Endothelial cell of umbilical vein (primary cell): ENCODE data around the gene LYRM1. TPM values are rescaled to one million over a fixed set of nuclear protein-coding genes. Genes with fewer than 3 reads are reported as not detected.

Experiments
- BruUV-seq: library from RNA; stranded (reverse); fragments of 400-500 nt; replicated peaks from 2 replicates; lab custom pipeline; 2021; lab: Mats Ljungman, UMichigan
- CTCF ChIA-PET: fragments of 300-600, 350-600 bp; sonication (Branson Sonifier 250); formaldehyde crosslinking; loops from one replicate; lab custom pipeline; 2021; ENCODE audit warnings: antibody characterized with exemption, inconsistent platforms; lab: Charles Lee
- POLR2A ChIA-PET: fragments of 300-600, 350-600 bp; sonication (Branson Sonifier 250); formaldehyde crosslinking; loops from one replicate; lab custom pipeline; 2021; ENCODE audit warnings: antibody characterized with exemption, inconsistent platforms; lab: Charles Lee
- DNase-seq: peaks from one replicate; pipeline ENCODE4 v3.0.0-alpha.2; 2011; ENCODE audit warnings: low read depth, low spot score
- FAIRE-seq: peaks from 2 replicates; lab custom pipeline; 2011; peaks lifted over from hg19 to GRCh38; lab: Jason Lieb, UNC
- H2AFZ ChIP-seq: 2 replicates; pipeline ENCODE4 v1.6.0; 2012; ENCODE audit warnings: low read depth, low read length, control low read depth, inconsistent platforms
- H3K27ac ChIP-seq: 2 replicates; pipeline ENCODE4 v1.5.1; 2011; ENCODE audit warnings: low read depth, mild to moderate bottlenecking, control low read depth, low read length, moderate library complexity; ENCODE audit not compliant: insufficient read depth
- H3K27me3 ChIP-seq, 2 experiments: 2 replicates each; pipeline versions ENCODE4 v1.6.0 to v1.6.1; 2011; ENCODE audit warnings: low read length in 2 of 2, mixed read lengths in 1 of 2; ENCODE audit not compliant: control insufficient read depth in 2 of 2, insufficient read depth in 2 of 2
- H3K36me3 ChIP-seq, 2 experiments: 2 replicates in 1 of 2; 3 replicates in 1 of 2; pipeline ENCODE4 v1.5.1; 2011; ENCODE audit warnings: low read length in 2 of 2, mild to moderate bottlenecking in 1 of 2, moderate library complexity in 1 of 2; ENCODE audit not compliant: control insufficient read depth in 2 of 2, insufficient read depth in 2 of 2; ENCODE audit errors: extremely low read depth in 1 of 2
- H3K4me1 ChIP-seq: 3 replicates; pipeline ENCODE4 v1.5.1; 2011; ENCODE audit warnings: mild to moderate bottlenecking, low read length; ENCODE audit not compliant: control insufficient read depth, insufficient read depth; ENCODE audit errors: extremely low read depth
- H3K4me2 ChIP-seq: 2 replicates; pipeline ENCODE4 v1.6.1; 2011; ENCODE audit warnings: low read length, control low read depth, mixed read lengths; ENCODE audit not compliant: insufficient read depth
- H3K4me3 ChIP-seq, 3 experiments: fragments of 200-600 bp in 1 of 3; sonication (generic), shearing (Covaris generic) in 1 of 3; replicated peaks in 1 of 3; 2 replicates each; pipeline ENCODE4 v1.5.1; 2011 to 2016; ENCODE audit warnings: control low read depth in 3 of 3, low read length in 3 of 3, mild to moderate bottlenecking in 2 of 3, inconsistent platforms in 1 of 3, low read depth in 1 of 3, moderate library complexity in 1 of 3; ENCODE audit not compliant: insufficient read depth in 1 of 3
- H3K79me2 ChIP-seq: 2 replicates; pipeline ENCODE4 v1.6.0; 2012; ENCODE audit warnings: low read length, inconsistent platforms; ENCODE audit not compliant: control insufficient read depth, insufficient read depth
- H3K9ac ChIP-seq: replicated peaks from 2 replicates; pipeline ENCODE3; 2011; ENCODE audit warnings: low read length, control low read depth; ENCODE audit not compliant: insufficient read depth; ENCODE audit errors: extremely low read depth
- H3K9me1 ChIP-seq: replicated peaks from 3 replicates; pipeline ENCODE4 v1.6.0; 2011; ENCODE audit warnings: mild to moderate bottlenecking, low read length; ENCODE audit not compliant: control insufficient read depth, insufficient read depth; ENCODE audit errors: extremely low read depth
- H3K9me3 ChIP-seq: replicated peaks from 2 replicates; pipeline ENCODE4 v1.5.1; 2012; ENCODE audit warnings: low read length, inconsistent platforms; ENCODE audit not compliant: control insufficient read depth, insufficient read depth
- H4K20me1 ChIP-seq: replicated peaks from 2 replicates; pipeline ENCODE3; 2011; ENCODE audit warnings: mild to moderate bottlenecking, low read length; ENCODE audit not compliant: control insufficient read depth, insufficient read depth; ENCODE audit errors: extremely low read depth
- FOS ChIP-seq: IDR thresholded peaks from 2 replicates; pipeline ENCODE4 v1.6.1; 2011; ENCODE audit warnings: mild to moderate bottlenecking, low read length, moderate library complexity, borderline replicate concordance; ENCODE audit not compliant: insufficient read depth
- GATA2 ChIP-seq: IDR thresholded peaks from 2 replicates; pipeline ENCODE4 v1.7.0; 2011; ENCODE audit warnings: low read depth, mild to moderate bottlenecking, moderate library complexity, mixed read lengths, low read length; ENCODE audit not compliant: insufficient read length, insufficient read depth
- MYC ChIP-seq: IDR thresholded peaks from one replicate; pipeline ENCODE4 v1.6.1; 2011; ENCODE audit warnings: mild to moderate bottlenecking, low read depth, low read length
- POLR2AphosphoS5 ChIP-seq: IDR thresholded peaks from 2 replicates; pipeline ENCODE4 v1.6.1; 2012; ENCODE audit warnings: low read depth, mild to moderate bottlenecking, control low read depth, low read length, moderate library complexity; ENCODE audit not compliant: insufficient read depth
- dilution Hi-C: fragments of 300-500 bp; cut with MboI; formaldehyde crosslinking; loops from one replicate; pipeline ENCODE4 v1.15.0; 2019; ENCODE audit warnings: low sequenced_read_pairs; ENCODE audit not compliant: extremely low pct_ligation_motif_present
- intact Hi-C: fragments of 100-400 bp; cut with micrococcal nuclease; formaldehyde crosslinking; loops from one replicate; pipeline ENCODE4 v1.10.0; 2022
- polyA plus RNA-seq, 4 experiments: library from polyadenylated mRNA; depleted of rRNA in 3 of 4; stranded (reverse) in 3 of 4; unstranded in 1 of 4; fragments of >200 nt; gene quantifications; 2 replicates each; pipeline versions ENCODE4 v1.2.1 to v1.2.3, GENCODE V29; 2011 to 2012; ENCODE audit warnings: missing spikeins in 1 of 4
- total RNA-seq: library from RNA; stranded (reverse); gene quantifications from 2 replicates; pipeline ENCODE4 v1.2.3, GENCODE V29; 2021
- TF ChIP-seq, protein P1 (sequence below), 2 donors: IDR thresholded peaks; 1 replicate in 1 of 2; 2 replicates in 1 of 2; pipeline ENCODE4 v1.5.1; 2011; ENCODE audit warnings: low read length in 2 of 2, mild to moderate bottlenecking in 2 of 2, moderate library complexity in 2 of 2, control low read depth in 1 of 2, inconsistent platforms in 1 of 2, low read depth in 1 of 2; ENCODE audit not compliant: insufficient read depth in 1 of 2; ENCODE audit errors: extremely low read depth in 1 of 2
- TF ChIP-seq, protein P2 (sequence below): IDR thresholded peaks from 2 replicates; pipeline ENCODE4 v1.6.1; 2011; ENCODE audit not compliant: insufficient read depth, insufficient read length

LYRM1 gene
- total and polyA plus RNA-seq, 2 donors (not counting 3 experiments of a cell fraction or from before 2014, with no cell fraction given): 20.4 to 28.4 TPM

DNA sequence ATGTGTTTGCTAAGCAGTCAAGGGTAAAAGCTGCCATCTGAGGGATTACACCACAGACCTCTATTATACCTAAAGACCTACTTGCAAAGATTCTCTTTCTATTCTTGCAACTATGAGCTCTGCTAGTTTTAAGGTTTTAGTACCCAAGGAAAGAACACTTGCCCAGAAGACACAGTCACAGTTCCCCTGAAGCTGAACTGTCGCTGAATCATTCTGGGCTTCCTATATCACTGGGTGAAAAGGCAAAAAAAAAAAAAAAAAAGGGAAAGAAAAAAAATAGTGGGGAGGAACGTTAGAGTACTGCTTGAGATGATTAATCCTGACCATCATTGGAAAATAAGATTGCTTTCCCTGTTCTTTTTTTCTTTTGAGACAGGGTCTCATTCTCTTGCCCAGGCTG lies 37.9 kb downstream of the LYRM1 start:
- Histone ChIP-seq H3K4me3 (no peak overlapping the region), H4K20me1 (no peaks in the 10 kb centered on the region), H3K9me1 (no peaks in the 10 kb centered on the region), H3K4me1 (no peaks in the 10 kb centered on the region), H3K27ac (no peak overlapping the region), H3K27me3 (no peaks in the 10 kb centered on the region), H3K4me2 (no peak overlapping the region), H3K36me3 (no peaks in the 10 kb centered on the region), H3K9me3 (no peaks in the 10 kb centered on the region), H2AFZ (peak overlapping the region; percentile 21), H3K9ac (no peak overlapping the region), H3K79me2 (no peaks in the 10 kb centered on the region)
- TF ChIP-seq FOS: no peak
- TF ChIP-seq, protein P1, sequence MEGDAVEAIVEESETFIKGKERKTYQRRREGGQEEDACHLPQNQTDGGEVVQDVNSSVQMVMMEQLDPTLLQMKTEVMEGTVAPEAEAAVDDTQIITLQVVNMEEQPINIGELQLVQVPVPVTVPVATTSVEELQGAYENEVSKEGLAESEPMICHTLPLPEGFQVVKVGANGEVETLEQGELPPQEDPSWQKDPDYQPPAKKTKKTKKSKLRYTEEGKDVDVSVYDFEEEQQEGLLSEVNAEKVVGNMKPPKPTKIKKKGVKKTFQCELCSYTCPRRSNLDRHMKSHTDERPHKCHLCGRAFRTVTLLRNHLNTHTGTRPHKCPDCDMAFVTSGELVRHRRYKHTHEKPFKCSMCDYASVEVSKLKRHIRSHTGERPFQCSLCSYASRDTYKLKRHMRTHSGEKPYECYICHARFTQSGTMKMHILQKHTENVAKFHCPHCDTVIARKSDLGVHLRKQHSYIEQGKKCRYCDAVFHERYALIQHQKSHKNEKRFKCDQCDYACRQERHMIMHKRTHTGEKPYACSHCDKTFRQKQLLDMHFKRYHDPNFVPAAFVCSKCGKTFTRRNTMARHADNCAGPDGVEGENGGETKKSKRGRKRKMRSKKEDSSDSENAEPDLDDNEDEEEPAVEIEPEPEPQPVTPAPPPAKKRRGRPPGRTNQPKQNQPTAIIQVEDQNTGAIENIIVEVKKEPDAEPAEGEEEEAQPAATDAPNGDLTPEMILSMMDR (IDR thresholded peaks at IDR 0.05; ENCODE audit: extremely low read depth in 1 of 2, insufficient read depth in 1 of 2, low read depth in 1 of 2, low read length in 2 of 2): no peak
- TF ChIP-seq, protein P2, sequence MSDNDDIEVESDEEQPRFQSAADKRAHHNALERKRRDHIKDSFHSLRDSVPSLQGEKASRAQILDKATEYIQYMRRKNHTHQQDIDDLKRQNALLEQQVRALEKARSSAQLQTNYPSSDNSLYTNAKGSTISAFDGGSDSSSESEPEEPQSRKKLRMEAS: no peak
- no peak for TF ChIP-seq GATA2
- TF ChIP-seq MYC: no peak
- no peak for TF ChIP-seq POLR2AphosphoS5
- FAIRE-seq (no peak), DNase-seq (peak; percentile 19)
- dilution Hi-C loops (no loop called here), intact Hi-C loops (no loop called here)
- ChIA-PET POLR2A (no interaction called here), CTCF (interaction anchor here (1.4 kb wide), 1 partner anchor 25 kb away, joined by 4 read pairs; no protein-coding TSS in a partner anchor)
- no TSS peak for BruUV-seq

GRCh38 chr16:20939611-20940010 lies 39.0 kb downstream of the LYRM1 start:
- no peaks in the 10 kb centered on the region for H3K9me1 ChIP-seq
- H4K20me1 ChIP-seq: no peaks in the 10 kb centered on the region
- DNase-seq: no peak
- no peak overlapping the region for H3K9ac ChIP-seq
- no peak for FAIRE-seq
- H2AFZ ChIP-seq: no peak overlapping the region
- no peak overlapping the region for H3K4me3 ChIP-seq
- H3K79me2 ChIP-seq: no peaks in the 10 kb centered on the region
- no peaks in the 10 kb centered on the region for H3K36me3 ChIP-seq
- POLR2A ChIA-PET: no interaction called here
- intact Hi-C loops (no loop called here), dilution Hi-C loops (no loop called here)
- H3K27ac ChIP-seq: no peak overlapping the region
- no TSS peak for BruUV-seq
- no peaks in the 10 kb centered on the region for H3K9me3 ChIP-seq
- H3K4me1 ChIP-seq: no peaks in the 10 kb centered on the region
- TF ChIP-seq, protein P1 (IDR thresholded peaks at IDR 0.05; ENCODE audit: extremely low read depth in 1 of 2, insufficient read depth in 1 of 2, low read depth in 1 of 2, low read length in 2 of 2): no peak
- no peaks in the 10 kb centered on the region for H3K27me3 ChIP-seq
- H3K4me2 ChIP-seq: no peak overlapping the region
- CTCF ChIA-PET: no interaction called here
